DMS 273 (cell line): ENCODE measurements around the gene ADNP2.
A peak's percentile ranks its signal among the peaks of the same experiment; 100 is the strongest.

Experiments
- DNase-seq: peaks from one replicate; lab custom pipeline; 2025; ENCODE audit not compliant: unreplicated experiment; lab: John Stamatoyannopoulos, UW

Gene ADNP2

DNA sequence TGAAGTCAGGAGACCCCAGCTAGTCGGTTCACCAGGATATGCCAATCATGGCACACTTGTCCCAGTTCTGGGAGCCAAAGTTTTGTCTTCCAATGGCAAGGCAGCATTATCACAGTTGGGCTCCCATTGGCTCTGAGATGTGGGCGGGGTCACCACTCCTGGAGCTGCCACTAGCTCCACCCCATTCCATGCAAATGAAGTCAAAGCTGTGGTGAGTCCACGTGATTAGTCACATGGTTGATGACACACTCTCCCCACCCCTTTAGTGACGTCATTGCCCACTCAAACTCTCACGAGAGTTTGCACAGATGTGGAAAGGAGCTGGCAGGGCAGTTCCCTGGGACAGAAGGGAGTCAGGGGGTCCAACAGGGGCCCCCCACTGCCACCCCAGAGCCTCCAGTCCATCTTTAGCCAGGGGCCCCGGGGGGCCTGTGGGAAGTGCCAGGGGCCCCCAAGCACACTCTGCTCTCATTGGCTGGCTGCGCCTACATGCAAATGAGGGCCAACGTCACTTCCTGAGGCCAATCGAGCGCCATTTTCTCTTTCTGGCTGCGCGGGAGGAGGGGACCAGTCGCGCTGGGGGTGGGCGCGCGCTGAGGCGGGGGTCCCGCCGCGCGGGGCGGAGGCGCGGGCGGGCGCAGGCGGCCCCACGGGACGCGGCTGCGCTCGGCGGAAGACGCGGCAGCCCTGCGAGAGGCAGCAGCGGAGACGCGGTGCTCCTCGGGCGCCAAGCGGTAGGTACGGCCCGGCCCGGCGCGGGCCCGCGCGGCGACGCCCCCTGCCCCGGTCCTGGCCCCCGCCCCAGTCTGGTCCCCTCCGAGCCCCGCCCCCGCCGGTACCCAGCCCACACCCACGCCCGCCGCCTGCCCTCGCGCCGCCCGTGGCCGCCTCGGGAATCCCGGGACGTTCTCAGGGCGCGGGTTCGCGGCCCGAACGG lies at the start of gene ADNP2:
TSS of gene ADNP2 (plus strand) at position 524 of the 937 bp plus-strand sequence. CDS start 8,281 bp downstream, outside the sequence.
- DNase-seq: peak; percentile 98

GRCh38 chr18:80059945-80060344 lies 49.1 kb upstream of the ADNP2 start:
- no peak for DNase-seq

- no peak for DNase-seq
These were observed 43.4 kb upstream of the ADNP2 start for GRCh38 chr18:80065705-80066104.

DNA sequence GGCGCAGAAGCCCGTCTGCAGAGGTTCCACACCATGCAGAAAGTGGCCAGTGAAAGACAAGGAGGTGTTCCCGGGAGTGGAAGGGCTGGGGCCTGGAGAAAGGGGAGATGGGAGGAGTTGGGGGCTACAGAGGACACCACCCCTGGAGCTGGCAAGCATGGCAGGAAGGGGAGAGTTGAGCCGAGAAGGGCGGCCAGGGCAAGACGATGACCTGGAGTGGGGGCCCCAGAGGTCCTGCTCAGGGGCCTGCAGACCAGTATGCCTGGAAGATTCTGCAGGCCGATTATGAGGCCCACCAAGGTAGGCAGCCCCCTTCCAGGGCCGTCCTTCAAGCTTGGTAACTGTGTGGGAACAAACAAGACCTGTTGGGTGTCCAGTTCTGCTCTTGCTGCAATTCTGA lies 41.7 kb upstream of the ADNP2 start:
- no peak for DNase-seq

DNA sequence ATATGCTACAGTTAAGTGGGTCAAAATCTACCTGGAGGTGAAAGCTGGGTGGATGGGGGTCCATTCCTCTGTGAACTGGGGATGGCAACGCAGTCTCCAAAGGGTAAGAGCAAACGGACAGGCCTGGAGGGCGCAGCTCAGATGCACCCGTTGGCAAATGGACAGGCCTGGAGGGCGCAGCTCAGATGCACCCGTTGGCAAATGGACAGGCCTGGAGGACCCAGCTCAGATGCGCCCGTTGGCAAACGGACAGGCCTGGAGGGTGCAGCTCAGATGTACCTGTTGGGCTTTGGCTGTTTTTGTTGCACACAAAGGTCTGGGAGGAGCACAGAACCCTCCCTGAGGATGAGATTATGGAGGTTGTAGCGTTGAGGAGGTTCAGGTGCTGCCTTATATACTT lies 41.2 kb upstream of the ADNP2 start:
- no peak for DNase-seq

DNA sequence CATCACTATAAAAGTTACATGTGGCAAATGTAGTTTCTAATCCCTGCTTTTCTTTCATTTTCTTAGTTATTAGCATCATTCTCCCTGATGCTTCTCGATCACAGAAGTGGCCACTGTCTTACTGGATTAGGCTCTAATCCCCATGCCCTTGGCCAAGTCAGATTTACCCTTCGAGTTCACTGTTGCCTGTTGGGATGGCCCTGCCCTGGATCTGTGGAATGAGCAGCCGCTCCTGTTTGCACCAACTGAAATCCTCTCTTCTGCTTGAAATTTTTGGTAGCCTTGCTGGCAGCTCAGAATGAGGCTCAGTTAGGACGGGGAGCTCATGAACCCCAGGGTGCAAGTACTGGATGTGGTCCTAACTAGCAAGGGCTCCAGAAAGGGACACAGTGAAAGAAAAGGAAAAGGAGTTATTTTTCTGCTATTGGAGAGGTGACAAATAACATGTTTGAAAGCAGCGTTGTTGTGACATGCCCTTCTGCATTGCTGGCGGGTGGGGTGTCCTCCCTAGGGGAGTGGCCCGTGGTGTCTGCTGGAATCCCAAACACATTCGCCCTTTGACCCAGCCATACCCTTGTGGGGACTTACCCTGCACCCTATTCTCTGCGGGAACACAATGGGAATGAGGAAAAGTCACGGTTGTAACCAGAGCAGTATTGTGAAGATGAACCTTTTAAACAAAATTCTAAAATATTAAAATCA lies 40.3 kb upstream of the ADNP2 start:
- no peak for DNase-seq

DNA sequence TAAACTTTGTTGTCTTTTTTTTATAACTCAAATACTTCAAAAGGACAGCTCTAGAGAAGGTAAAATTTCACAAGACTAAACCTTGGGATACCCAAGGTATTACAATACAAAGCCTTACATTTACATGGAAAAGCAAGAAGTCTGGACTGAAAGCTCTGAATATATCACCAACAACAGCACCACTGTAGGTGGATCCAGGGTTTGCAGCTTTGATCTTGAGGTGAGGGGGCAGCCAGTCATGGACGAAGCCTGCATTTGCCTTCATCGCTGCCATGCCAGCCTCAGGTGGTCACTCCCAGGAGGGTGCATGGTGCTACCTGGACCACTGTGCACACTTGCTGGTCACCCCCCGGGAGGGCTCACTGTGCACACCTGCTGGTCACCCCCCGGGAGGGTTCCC lies 38.2 kb upstream of the ADNP2 start:
- DNase-seq: no peak

- no peak for DNase-seq
These were observed 34.9 kb upstream of the ADNP2 start for GRCh38 chr18:80074183-80074582.

DNA sequence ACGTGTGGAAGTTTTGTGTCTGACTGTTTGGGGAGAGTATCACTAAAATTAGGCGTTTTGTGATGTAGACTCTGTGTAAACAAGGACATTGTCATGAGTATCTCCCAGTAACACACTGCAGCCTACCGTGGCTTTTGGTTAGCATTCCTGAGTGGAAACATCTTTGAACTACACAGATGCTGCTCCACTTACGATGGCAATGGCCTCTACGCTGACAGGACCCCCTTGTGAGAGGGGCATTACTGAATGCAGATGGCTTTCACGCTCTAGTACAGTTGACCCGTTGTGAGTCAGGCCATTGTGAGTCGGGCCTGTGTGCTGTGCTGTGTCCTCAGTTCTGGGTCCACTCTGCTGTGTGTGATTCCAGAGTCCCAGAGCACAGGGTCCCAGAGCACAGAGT lies 34.4 kb upstream of the ADNP2 start:
- no peak for DNase-seq

GRCh38 chr18:80075940-80076339 lies 33.1 kb upstream of the ADNP2 start:
- no peak for DNase-seq

DNA sequence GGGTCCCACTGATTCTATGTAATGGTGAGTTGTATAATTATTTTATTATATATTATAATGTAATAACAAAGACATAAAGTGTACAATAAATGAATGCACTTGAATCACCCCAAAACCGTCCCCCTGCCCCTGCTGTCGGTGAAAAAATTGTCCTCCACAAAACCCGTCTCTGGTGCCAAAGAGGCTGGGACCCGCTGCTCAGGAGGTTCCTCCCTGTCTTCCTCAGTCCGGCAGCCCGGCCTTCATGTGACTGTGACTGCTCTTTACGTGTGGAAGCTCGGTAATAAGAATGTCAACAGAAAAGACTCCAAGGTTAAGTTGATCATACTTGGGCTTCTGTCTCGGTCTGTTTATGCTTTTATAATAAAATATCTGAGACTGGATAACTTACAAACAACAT lies 32.7 kb upstream of the ADNP2 start:
- no peak for DNase-seq

DNA sequence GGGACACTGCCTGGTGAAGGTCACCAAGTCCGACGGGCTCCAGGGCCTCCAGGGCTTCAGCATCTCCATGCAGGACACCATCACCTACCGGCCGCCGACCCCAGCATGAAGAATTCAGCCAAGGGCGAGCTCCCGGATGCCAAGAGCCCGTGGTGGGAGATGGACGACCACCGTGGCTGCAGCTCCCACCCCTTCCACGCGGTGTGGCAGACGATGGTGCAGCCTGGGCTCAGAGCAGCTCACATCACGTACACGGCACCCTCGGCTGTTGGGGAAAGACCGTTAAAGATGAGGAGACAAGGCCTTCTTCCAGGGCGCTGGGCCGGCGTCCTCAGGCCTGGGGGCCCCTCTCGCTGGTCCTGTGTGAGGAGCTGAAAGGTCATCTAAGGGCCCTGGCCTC lies 31.2 kb upstream of the ADNP2 start:
- no peak for DNase-seq

GRCh38 chr18:80086281-80086680 lies 22.8 kb upstream of the ADNP2 start:
- DNase-seq: no peak

DNA sequence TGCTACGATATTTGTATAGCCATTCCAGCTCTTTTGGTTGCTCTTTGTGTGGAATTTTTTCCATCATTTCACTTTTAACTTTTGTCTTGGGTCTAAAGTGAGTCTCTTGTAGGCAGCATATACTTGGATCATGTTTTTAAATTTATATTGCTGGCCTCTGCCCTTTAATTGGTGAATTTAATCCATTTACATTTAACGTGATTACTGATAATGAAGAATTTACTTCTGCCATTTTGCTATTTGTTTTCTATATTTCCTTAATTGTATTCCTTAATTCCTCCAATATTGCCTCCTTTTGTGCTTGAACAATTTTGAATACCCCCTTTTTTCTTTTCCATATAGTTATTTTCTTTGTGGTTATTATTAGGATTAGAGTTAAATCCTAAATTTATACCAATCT lies 21.0 kb upstream of the ADNP2 start:
- no peak for DNase-seq

- no peak for DNase-seq
These were observed 20.2 kb upstream of the ADNP2 start for GRCh38 chr18:80088823-80089222.

GRCh38 chr18:80095414-80095813 lies 13.6 kb upstream of the ADNP2 start:
- DNase-seq: no peak

DNA sequence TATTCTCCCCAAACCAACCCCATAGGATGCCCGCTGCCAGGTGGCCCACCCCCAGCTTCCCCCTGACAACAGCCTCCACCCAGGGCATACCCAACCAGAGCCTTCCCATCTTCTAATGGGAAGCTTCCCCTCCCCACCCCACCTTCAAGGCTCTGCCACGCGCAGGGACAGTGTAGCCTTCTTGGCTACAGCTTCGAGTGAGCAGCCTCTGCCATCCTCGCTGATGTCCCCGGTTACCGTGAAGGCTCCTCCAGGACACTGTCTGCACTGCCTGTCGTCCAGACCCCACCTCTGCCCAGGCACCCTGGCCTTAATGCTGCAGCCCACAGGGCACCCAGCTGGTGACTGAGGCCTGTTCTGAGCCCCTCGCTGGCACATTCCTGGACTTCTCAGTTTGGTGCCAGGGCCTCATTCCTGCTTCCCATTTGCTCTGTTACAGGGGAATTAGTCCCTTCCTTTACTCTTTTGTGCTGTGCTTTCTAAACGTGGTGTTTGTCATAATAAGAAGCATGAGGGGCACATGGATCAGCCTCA lies 13.0 kb upstream of the ADNP2 start:
- no peak for DNase-seq

DNA sequence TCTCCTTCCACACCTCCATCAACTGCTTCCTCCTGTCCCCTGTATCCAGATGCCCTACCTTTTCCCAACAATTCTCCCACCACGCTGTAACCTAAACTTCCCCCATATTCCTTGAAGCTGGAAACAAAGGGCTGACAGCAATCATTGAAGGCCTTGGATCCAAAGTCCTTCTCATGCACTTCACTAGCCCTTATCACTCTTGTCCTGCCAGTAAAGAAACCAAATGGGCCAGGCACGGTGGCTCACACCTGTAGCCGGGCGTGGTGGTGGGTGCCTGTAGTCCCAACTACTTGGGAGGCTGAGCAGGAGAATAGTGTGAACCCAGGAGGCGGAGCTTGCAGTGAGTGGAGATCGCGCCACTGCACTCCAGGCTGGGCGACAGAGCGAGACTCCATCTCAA lies 11.9 kb upstream of the ADNP2 start:
- no peak for DNase-seq

GRCh38 chr18:80103231-80103630 lies 5.8 kb upstream of the ADNP2 start:
- DNase-seq: no peak

- no peak for DNase-seq
These were observed 4.7 kb upstream of the ADNP2 start for GRCh38 chr18:80104364-80104779.

- no peak for DNase-seq
These were observed 3.5 kb upstream of the ADNP2 start for GRCh38 chr18:80105369-80106167.
